BLaER1 treated with 17β-estradiol and CSF1 and Interleukin-3, amounts not matched to agents 10 nM and 100 nM (cell line): ENCODE data around the gene RFC1.
"Not testable (repeated sequence)": the region's sequence is repeated elsewhere in the genome, so short reads cannot be mapped to it uniquely, and the experiment has no call there.

ENCODE experiments used
- H3K27ac ChIP-seq, 11 experiments: shearing (Covaris generic); formaldehyde crosslinking; 2 replicates each; pipeline ENCODE4 v1.8.1; 2022
- H3K27me3 ChIP-seq, 11 experiments: shearing (Covaris generic); formaldehyde crosslinking; 2 replicates each; pipeline ENCODE4 v1.8.1; 2022
- H3K36me3 ChIP-seq, 11 experiments: shearing (Covaris generic); formaldehyde crosslinking; 2 replicates each; pipeline ENCODE4 v1.8.1; 2022
- H3K4me1 ChIP-seq, 10 experiments: shearing (Covaris generic); formaldehyde crosslinking; 2 replicates each; pipeline ENCODE4 v1.8.1; 2022
- H3K4me2 ChIP-seq, 11 experiments: shearing (Covaris generic); formaldehyde crosslinking; 2 replicates each; pipeline ENCODE4 v1.8.1; 2022
- H3K4me3 ChIP-seq, 10 experiments: shearing (Covaris generic); formaldehyde crosslinking; 2 replicates each; pipeline ENCODE4 v1.8.1; 2022
- H3K9ac ChIP-seq, 11 experiments: shearing (Covaris generic); formaldehyde crosslinking; 2 replicates each; pipeline ENCODE4 v1.8.1; 2022
- H3K9me3 ChIP-seq, 11 experiments: shearing (Covaris generic); formaldehyde crosslinking; replicated peaks in 1 of 11; 2 replicates each; pipeline ENCODE4 v1.8.1; 2022
- H4K20me1 ChIP-seq, 11 experiments: shearing (Covaris generic); formaldehyde crosslinking; 2 replicates each; pipeline ENCODE4 v1.8.1; 2022
- Cebpa-rat ChIP-seq, 11 experiments: shearing (Covaris generic); IDR thresholded peaks; 2 replicates each; pipeline ENCODE4 v1.8.1; 2022

The RFC1 gene

DNA sequence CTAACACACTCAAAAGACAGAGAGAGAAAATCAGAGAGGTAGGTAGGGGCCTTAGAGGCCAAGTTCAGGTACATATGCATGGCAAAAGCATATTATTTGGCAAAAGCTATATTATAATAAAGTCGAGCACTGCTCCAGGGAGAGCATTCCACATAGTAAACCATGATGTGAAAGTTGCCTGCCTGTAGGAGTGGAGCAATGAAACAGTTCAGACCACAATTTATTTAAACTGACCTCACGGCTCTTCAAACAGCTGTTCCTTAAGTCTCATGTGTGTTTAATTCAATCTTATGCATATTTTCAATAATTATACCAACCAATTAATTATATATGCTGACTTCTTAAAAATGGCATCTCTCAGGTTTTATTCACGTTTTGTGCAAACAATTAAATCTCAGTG is 3.3 kb downstream of the RFC1 start:
- H3K9ac ChIP-seq: no peak overlapping the region
- TF ChIP-seq Cebpa-rat (IDR thresholded peaks at IDR 0.05): no peak
- peaks cover 0 to 13% (median 3%) of the 10 kb centered on the region in 11 experiments; a peak in 6 of 22 replicates for H3K9me3 ChIP-seq
- no peak overlapping the region for H3K4me3 ChIP-seq
- peaks cover 3 to 54% (median 34%) of the 10 kb centered on the region in 11 experiments; a peak in 18 of 22 replicates for H4K20me1 ChIP-seq
- no peak overlapping the region for H3K27ac ChIP-seq
- H3K4me1 ChIP-seq: peaks cover 12 to 39% (median 29%) of the 10 kb centered on the region in 10 experiments
- peaks cover 0 to 47% (median 31%) of the 10 kb centered on the region in 11 experiments; a peak in 19 of 22 replicates for H3K36me3 ChIP-seq
- no peaks in the 10 kb centered on the region for H3K27me3 ChIP-seq
- 0 out of 22 replicates have a peak overlapping the region, but pooled peaks of 1 of the 11 experiments have one; percentile 89 for H3K4me2 ChIP-seq

DNA sequence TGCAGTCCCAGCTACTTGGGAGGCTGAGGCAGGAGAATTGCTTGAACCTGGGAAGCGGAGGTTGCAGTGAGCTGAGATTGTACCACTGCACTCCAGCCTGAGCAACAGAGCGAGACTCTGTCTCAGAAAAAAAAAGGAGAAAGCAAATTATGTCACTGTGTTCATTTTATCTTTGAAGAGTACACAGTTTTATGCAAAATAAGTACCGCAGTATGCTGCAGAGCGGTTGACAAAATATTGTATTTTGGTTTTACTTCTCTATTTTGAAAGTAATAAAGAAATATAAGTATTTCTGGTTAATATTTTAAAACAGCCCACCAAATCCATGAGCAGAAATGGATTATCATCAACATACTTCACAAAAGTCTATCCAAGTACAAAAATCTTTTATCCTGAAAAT is 5.6 kb downstream of the RFC1 start:
- H3K4me2 ChIP-seq, H3K27ac ChIP-seq, H3K27me3 ChIP-seq, H3K4me3 ChIP-seq, H3K9ac ChIP-seq: not testable (repeated sequence)
- Histone ChIP-seq H4K20me1 (peaks cover 14 to 63% (median 42%) of the 10 kb centered on the region in 11 experiments; a peak in 18 of 22 replicates), H3K36me3 (peaks cover 0 to 53% (median 32%) of the 10 kb centered on the region in 11 experiments; a peak in 19 of 22 replicates), H3K4me1 (peaks cover 23 to 57% (median 41%) of the 10 kb centered on the region in 10 experiments), H3K9me3 (peaks cover 0 to 13% (median 3%) of the 10 kb centered on the region in 11 experiments; a peak in 6 of 22 replicates)

DNA sequence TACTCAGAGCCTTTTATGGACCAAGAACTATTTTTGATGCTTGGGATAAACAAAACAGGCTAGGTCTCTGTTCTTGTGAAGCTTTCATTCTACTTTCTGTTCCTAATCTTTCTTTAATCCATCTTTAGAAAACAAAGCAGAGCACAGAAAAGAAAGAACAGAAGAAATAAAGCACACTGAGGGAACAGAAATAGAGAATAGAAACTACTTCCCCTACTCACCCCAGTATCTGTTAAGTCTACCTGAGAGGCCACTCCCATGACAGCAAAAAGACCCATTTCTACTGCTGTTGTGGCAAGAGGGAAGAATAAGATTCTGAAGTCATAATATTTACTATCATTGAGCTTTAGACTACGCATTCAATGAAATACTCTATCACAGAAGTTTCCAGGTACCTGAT is 9.2 kb downstream of the RFC1 start:
- H3K9me3 ChIP-seq: peaks cover 0 to 12% (median 3%) of the 10 kb centered on the region in 11 experiments; a peak in 6 of 22 replicates
- peak overlapping the region; percentile 15 to 66 (median 50); a peak in 19 of 22 replicates for H3K4me2 ChIP-seq
- TF ChIP-seq Cebpa-rat (IDR thresholded peaks at IDR 0.05): no peak
- H3K9ac ChIP-seq: peak overlapping the region in 3 of 11 experiments; percentile 6 to 48 (median 37); a peak in 2 of 22 replicates
- H3K27ac ChIP-seq: peak overlapping the region in 7 of 11 experiments; percentile 1 to 33 (median 15); a peak in 5 of 22 replicates
- peaks cover 39 to 60% (median 51%) of the 10 kb centered on the region in 10 experiments for H3K4me1 ChIP-seq
- peaks cover 12 to 41% (median 22%) of the 10 kb centered on the region in 11 experiments; a peak in 17 of 22 replicates for H4K20me1 ChIP-seq
- no peaks in the 10 kb centered on the region for H3K27me3 ChIP-seq
- H3K36me3 ChIP-seq: peaks cover 0 to 45% (median 23%) of the 10 kb centered on the region in 11 experiments; a peak in 18 of 22 replicates
- H3K4me3 ChIP-seq: no peak overlapping the region

DNA sequence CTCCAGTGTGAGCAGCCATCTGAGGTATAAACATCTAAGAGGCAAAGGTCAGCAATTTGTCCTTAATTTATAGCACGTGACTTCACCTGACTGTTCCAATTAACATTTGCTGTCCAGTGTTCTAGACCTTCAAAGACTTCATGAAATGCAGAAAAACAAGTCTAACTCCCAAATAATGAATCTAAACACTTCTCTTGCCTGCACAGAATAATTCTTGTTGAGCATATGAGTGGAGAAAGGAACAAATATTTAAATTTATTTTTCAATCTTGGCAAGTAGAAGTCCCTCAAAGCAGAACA is 12.0 kb downstream of the RFC1 start:
- H3K4me1 ChIP-seq: peaks cover 39 to 60% (median 53%) of the 10 kb centered on the region in 10 experiments

DNA sequence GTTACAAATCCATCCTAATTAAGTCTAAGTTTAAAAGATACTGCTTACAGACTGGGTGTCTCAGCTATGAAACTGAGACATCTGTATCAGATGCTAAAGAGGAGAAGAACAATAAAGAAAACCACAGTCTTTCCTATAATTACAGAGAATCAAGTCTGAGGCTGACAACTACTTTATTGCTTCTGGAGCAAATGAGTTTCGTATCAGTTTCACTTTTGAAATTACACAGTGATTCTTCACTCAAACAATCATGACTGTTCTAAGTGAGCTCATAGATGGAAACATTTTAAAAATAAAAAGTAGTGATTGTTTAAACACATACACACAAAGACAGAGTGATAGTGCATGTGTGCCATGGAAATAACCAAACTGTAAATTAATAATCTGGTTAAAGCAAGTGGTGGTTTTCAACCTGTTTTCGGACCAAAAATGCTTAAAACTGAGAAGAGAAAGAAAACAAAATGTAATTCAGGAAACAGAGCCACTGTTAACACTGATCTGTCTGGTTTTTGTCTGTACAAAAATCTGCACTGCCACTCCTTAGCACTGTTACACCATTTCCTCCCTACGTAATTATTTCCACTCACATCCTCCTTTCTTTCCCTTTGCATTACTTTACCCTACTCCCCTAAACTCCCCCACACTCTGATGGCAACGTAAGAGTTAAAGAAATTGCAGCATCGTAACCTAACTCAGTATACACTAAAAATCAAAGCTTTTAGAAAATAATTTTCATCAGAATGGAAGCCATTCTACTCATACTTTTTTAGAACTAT is 12.5 kb downstream of the RFC1 start:
- H3K4me2 ChIP-seq: peak overlapping the region; percentile 67 to 92 (median 84)
- H3K27ac ChIP-seq: peak overlapping the region; percentile 74 to 90 (median 85)
- H3K9ac ChIP-seq: peak overlapping the region; percentile 68 to 84 (median 77)
- no peaks in the 10 kb centered on the region for H3K27me3 ChIP-seq
- peaks cover 27 to 51% (median 35%) of the 10 kb centered on the region in 11 experiments for H3K36me3 ChIP-seq
- peaks cover 8 to 27% (median 17%) of the 10 kb centered on the region in 11 experiments; a peak in 17 of 22 replicates for H4K20me1 ChIP-seq
- peaks cover 39 to 58% (median 53%) of the 10 kb centered on the region in 10 experiments for H3K4me1 ChIP-seq
- TF ChIP-seq Cebpa-rat (IDR thresholded peaks at IDR 0.05): no peak; a peak in 1 of 22 replicates
- peaks cover 15 to 29% (median 26%) of the 10 kb centered on the region in 11 experiments for H3K9me3 ChIP-seq
- H3K4me3 ChIP-seq: peak overlapping the region; percentile 35 to 58 (median 52); a peak in 18 of 20 replicates

More for the DNA sequence above, 12.0 kb downstream of the RFC1 start:
- Histone ChIP-seq H3K9ac (peak overlapping the region; percentile 68 to 84 (median 77); a peak in 21 of 22 replicates), H3K4me3 (peak overlapping the region in 9 of 10 experiments; percentile 35 to 58 (median 52); a peak in 15 of 20 replicates), H3K27me3 (no peaks in the 10 kb centered on the region), H3K9me3 (peaks cover 15 to 23% (median 22%) of the 10 kb centered on the region in 11 experiments), H3K36me3 (peaks cover 21 to 50% (median 31%) of the 10 kb centered on the region in 11 experiments), H3K4me2 (peak overlapping the region; percentile 67 to 92 (median 84)), H3K27ac (peak overlapping the region; percentile 74 to 90 (median 85)), H4K20me1 (peaks cover 12 to 32% (median 21%) of the 10 kb centered on the region in 11 experiments; a peak in 17 of 22 replicates)
- TF ChIP-seq Cebpa-rat (IDR thresholded peaks at IDR 0.05): no peak

DNA sequence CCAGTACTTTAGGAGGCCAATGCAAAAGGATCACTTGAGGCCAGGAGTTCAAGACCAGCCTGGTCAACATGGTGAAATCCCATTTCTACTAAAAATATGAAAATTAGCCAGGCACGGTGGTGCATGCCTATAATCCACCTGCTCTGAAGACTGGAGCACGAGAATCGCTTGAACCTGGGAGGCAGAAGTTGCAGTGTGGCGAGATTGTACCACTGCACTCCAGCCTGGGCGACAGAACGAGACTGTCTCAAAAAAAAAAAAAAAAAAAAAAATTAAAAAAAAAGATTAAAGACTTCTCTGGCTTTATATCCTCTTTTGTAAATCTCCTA is 13.0 kb downstream of the RFC1 start:
- Histone ChIP-seq H3K4me1 (peaks cover 39 to 58% (median 52%) of the 10 kb centered on the region in 10 experiments), H4K20me1 (peaks cover 4 to 21% (median 11%) of the 10 kb centered on the region in 11 experiments; a peak in 16 of 22 replicates), H3K4me3 (peak overlapping the region; percentile 35 to 58 (median 52); a peak in 17 of 20 replicates), H3K27ac (peak overlapping the region; percentile 74 to 90 (median 85)), H3K9ac (peak overlapping the region; percentile 68 to 84 (median 77)), H3K36me3 (peaks cover 31 to 51% (median 39%) of the 10 kb centered on the region in 11 experiments), H3K9me3 (peaks cover 15 to 32% (median 30%) of the 10 kb centered on the region in 11 experiments), H3K4me2 (peak overlapping the region; percentile 67 to 92 (median 84))
- not testable (repeated sequence) for H3K27me3 ChIP-seq

DNA sequence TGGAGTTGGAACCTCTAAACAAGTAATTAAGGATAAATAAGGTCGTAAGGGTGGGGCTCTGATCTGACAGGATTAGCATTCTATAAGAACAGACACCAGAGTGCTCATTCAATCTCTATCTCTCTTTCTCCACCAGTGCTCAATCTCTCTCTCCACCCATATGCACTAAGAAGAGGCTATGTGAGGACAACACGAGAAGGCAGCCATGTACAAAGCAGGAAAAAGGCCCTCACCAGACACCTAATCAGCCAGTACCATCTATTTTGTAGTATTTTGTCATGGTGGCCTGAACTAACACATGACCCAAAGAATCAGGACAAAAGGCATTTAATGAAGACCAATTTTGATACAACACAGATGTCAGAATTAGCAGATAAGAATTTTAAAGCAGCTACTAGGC is 16.8 kb downstream of the RFC1 start:
- no peak for TF ChIP-seq Cebpa-rat (IDR thresholded peaks at IDR 0.05)
- Histone ChIP-seq H3K27me3 (no peaks in the 10 kb centered on the region), H3K27ac (no peak overlapping the region), H3K9ac (no peak overlapping the region), H3K9me3 (peaks cover 15 to 41% (median 32%) of the 10 kb centered on the region in 11 experiments), H3K4me3 (no peak overlapping the region), H3K4me1 (peaks cover 17 to 25% (median 19%) of the 10 kb centered on the region in 10 experiments), H3K4me2 (no peak overlapping the region), H3K36me3 (peaks cover 59 to 78% (median 71%) of the 10 kb centered on the region in 11 experiments), H4K20me1 (peaks cover 0 to 15% (median 0%) of the 10 kb centered on the region in 11 experiments; a peak in 9 of 22 replicates)

DNA sequence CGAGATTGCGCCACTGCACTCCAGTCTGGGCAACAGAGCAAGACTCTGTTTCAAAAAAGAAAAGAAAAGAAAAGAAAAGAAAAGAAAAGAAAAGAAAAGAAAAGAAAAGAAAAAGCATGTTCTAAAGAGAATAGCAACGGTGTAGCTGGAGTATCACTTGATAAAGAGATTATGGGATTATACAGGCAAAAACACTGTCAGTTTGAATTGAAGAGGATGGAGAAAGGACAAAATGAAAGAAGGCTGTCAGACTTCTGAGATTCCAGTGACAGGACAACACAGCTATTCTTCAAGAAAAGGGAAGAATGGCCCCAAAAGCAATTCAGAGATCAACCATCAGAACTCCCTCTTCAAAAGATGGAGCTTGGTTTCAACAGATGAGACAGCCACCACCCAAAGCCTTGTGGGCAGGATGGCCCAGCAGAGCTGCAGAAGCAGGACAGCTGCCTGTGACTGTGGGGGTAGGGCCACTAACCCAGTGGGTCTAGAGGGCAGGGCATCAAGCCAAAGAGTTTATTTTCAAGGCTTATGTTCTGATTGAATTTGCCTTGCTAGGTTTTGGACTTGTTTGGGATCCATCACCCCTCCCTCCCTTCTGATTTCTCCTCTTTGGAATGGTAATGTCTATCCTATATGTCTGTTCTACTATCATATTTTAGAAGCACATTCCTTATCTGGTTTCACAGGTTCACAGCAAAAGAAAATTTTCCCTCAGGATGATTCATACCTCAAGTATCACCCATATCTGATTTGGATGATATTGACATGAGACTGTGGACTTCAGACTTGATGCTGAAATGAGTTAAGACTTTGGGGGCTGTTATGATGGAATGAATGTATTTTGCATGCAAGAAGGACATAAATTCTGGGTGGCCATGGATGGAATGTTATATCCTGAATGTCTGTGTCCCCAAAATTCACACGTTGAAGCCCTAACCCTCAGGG is 17.5 kb downstream of the RFC1 start:
- no peak for TF ChIP-seq Cebpa-rat (IDR thresholded peaks at IDR 0.05)
- Histone ChIP-seq H3K36me3 (peaks cover 66 to 84% (median 78%) of the 10 kb centered on the region in 11 experiments), H3K4me2 (no peak overlapping the region), H3K9ac (no peak overlapping the region), H4K20me1 (peaks cover 0 to 15% (median 0%) of the 10 kb centered on the region in 11 experiments; a peak in 9 of 22 replicates), H3K27me3 (no peaks in the 10 kb centered on the region), H3K9me3 (peaks cover 15 to 41% (median 32%) of the 10 kb centered on the region in 11 experiments), H3K4me3 (no peak overlapping the region), H3K4me1 (peaks cover 10 to 19% (median 14%) of the 10 kb centered on the region in 10 experiments), H3K27ac (no peak overlapping the region)
